ENCODE measurements around the gene CD2AP.

The CD2AP gene

GRCh38 chr6:47519279-47519678 is 41.7 kb downstream of the CD2AP start:
- H3K27me3 ChIP-seq (ENCODE audit: insufficient read depth, poor library complexity, severe bottlenecking) = no peaks in the 10 kb centered on the region
- DNase-seq (ENCODE audit: low read depth in 1 of 2, low spot score in 1 of 2) = no peak
- TF ChIP-seq SPI1 (IDR thresholded peaks at IDR 0.05; ENCODE audit: borderline replicate concordance, low read depth) = no peak
- no peak for TF ChIP-seq GABPA (IDR thresholded peaks at IDR 0.05; ENCODE audit: low read depth)
- no peak for TF ChIP-seq POLR2AphosphoS5 (IDR thresholded peaks at IDR 0.05; ENCODE audit: low read depth)
- no peak for TF ChIP-seq CTCF (IDR thresholded peaks at IDR 0.05; ENCODE audit: insufficient read depth, low read length)
- no peak for TF ChIP-seq REST (IDR thresholded peaks at IDR 0.05; ENCODE audit: insufficient replicate concordance, low read depth)
- no peak overlapping the region for H3K4me3 ChIP-seq (replicated peaks; ENCODE audit: insufficient read depth, low read length)
- no peak overlapping the region for H3K27ac ChIP-seq (replicated peaks)

- H3K27ac ChIP-seq (replicated peaks) = no peak overlapping the region
- no peaks in the 10 kb centered on the region for H3K27me3 ChIP-seq (ENCODE audit: insufficient read depth, poor library complexity, severe bottlenecking)
- no peak for DNase-seq (ENCODE audit: low read depth in 1 of 2, low spot score in 1 of 2)
- H3K4me3 ChIP-seq (replicated peaks; ENCODE audit: insufficient read depth, low read length) = no peak overlapping the region
- no peak for TF ChIP-seq REST (IDR thresholded peaks at IDR 0.05; ENCODE audit: insufficient replicate concordance, low read depth)
- TF ChIP-seq SPI1 (IDR thresholded peaks at IDR 0.05; ENCODE audit: borderline replicate concordance, low read depth) = no peak
- no peak for TF ChIP-seq POLR2AphosphoS5 (IDR thresholded peaks at IDR 0.05; ENCODE audit: low read depth)
- TF ChIP-seq GABPA (IDR thresholded peaks at IDR 0.05; ENCODE audit: low read depth) = no peak
- TF ChIP-seq CTCF (IDR thresholded peaks at IDR 0.05; ENCODE audit: insufficient read depth, low read length) = no peak
These were observed 42.7 kb downstream of the CD2AP start for GRCh38 chr6:47520282-47520681.

GRCh38 chr6:47521961-47522360 is 44.4 kb downstream of the CD2AP start:
- H3K27ac ChIP-seq (replicated peaks) = no peak overlapping the region
- H3K27me3 ChIP-seq (ENCODE audit: insufficient read depth, poor library complexity, severe bottlenecking) = no peaks in the 10 kb centered on the region
- DNase-seq (ENCODE audit: low read depth in 1 of 2, low spot score in 1 of 2) = no peak
- TF ChIP-seq CTCF (IDR thresholded peaks at IDR 0.05; ENCODE audit: insufficient read depth, low read length) (no peak), GABPA (IDR thresholded peaks at IDR 0.05; ENCODE audit: low read depth) (no peak), POLR2AphosphoS5 (IDR thresholded peaks at IDR 0.05; ENCODE audit: low read depth) (no peak), SPI1 (IDR thresholded peaks at IDR 0.05; ENCODE audit: borderline replicate concordance, low read depth) (no peak), REST (IDR thresholded peaks at IDR 0.05; ENCODE audit: insufficient replicate concordance, low read depth) (no peak)
- H3K4me3 ChIP-seq (replicated peaks; ENCODE audit: insufficient read depth, low read length) = no peak overlapping the region

Measured in HL-60 (cell line).